Activated naive CD4-positive, alpha-beta T cell treated with anti-CD3 and anti-CD28 coated beads for 36 hours (primary cell): ENCODE measurements around the gene GPRC6A. TPM values are rescaled to one million over a fixed set of nuclear protein-coding genes. Genes with fewer than 3 reads are reported as not detected.

ENCODE experiments used
- CTCF ChIA-PET: fragments of 350-600 bp; sonication (Branson Sonifier 250); formaldehyde crosslinking; loops from one replicate; lab custom pipeline; 2021; ENCODE audit warnings: antibody characterized with exemption; lab: Charles Lee
- DNase-seq: peaks from one replicate; pipeline ENCODE4 v3.0.0-alpha.2; 2020
- H3K27ac Mint-ChIP-seq: one replicate; pipeline ENCODE4 v1.8.0; 2021; ENCODE audit warnings: mild to moderate bottlenecking, mixed read lengths
- H3K27me3 Mint-ChIP-seq: one replicate; pipeline ENCODE4 v1.8.0; 2021; ENCODE audit warnings: low read depth, mixed read lengths
- H3K36me3 Mint-ChIP-seq: one replicate; pipeline ENCODE4 v1.8.0; 2021; ENCODE audit warnings: low read depth, mixed read lengths
- H3K4me1 Mint-ChIP-seq: one replicate; pipeline ENCODE4 v1.8.0; 2021; ENCODE audit warnings: low read depth, mixed read lengths
- H3K4me3 Mint-ChIP-seq: one replicate; pipeline ENCODE4 v1.8.0; 2021; ENCODE audit warnings: mild to moderate bottlenecking, moderate library complexity, mixed read lengths
- H3K9me3 Mint-ChIP-seq: one replicate; pipeline ENCODE4 v1.8.0; 2021; ENCODE audit warnings: mixed read lengths
- intact Hi-C: fragments of 100-400 bp; cut with micrococcal nuclease; formaldehyde crosslinking; loops from one replicate; pipeline ENCODE4 v1.15.1; 2023
- total RNA-seq, 2 experiments: library from RNA; stranded (reverse); gene quantifications; one replicate each; pipeline ENCODE4 v1.2.3, GENCODE V29; 2021

GPRC6A gene, protein sequence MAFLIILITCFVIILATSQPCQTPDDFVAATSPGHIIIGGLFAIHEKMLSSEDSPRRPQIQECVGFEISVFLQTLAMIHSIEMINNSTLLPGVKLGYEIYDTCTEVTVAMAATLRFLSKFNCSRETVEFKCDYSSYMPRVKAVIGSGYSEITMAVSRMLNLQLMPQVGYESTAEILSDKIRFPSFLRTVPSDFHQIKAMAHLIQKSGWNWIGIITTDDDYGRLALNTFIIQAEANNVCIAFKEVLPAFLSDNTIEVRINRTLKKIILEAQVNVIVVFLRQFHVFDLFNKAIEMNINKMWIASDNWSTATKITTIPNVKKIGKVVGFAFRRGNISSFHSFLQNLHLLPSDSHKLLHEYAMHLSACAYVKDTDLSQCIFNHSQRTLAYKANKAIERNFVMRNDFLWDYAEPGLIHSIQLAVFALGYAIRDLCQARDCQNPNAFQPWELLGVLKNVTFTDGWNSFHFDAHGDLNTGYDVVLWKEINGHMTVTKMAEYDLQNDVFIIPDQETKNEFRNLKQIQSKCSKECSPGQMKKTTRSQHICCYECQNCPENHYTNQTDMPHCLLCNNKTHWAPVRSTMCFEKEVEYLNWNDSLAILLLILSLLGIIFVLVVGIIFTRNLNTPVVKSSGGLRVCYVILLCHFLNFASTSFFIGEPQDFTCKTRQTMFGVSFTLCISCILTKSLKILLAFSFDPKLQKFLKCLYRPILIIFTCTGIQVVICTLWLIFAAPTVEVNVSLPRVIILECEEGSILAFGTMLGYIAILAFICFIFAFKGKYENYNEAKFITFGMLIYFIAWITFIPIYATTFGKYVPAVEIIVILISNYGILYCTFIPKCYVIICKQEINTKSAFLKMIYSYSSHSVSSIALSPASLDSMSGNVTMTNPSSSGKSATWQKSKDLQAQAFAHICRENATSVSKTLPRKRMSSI
- not detected for total RNA-seq

GRCh38 chr6:116828983-116829382, at the start of gene GPRC6A:
Gene GPRC6A, minus strand, starts transcription at chr6:116829083. Its CDS starts 70 bp downstream, at chr6:116829013.
- no peak for DNase-seq
- CTCF ChIA-PET: interaction anchor here (0.6 kb wide), 1 partner anchor 126 kb away, joined by 3 read pairs; no protein-coding TSS in a partner anchor
- Mint-ChIP-seq H3K4me1 (no peaks in the 10 kb centered on the region), H3K27me3 (no peaks in the 10 kb centered on the region), H3K9me3 (peaks cover under 1% of the 10 kb centered on the region), H3K27ac (no peak within 1 kb of the TSS), H3K36me3 (no peaks in the 10 kb centered on the region), H3K4me3 (no peak within 1 kb of the TSS)
- intact Hi-C loops: no loop called here

DNA sequence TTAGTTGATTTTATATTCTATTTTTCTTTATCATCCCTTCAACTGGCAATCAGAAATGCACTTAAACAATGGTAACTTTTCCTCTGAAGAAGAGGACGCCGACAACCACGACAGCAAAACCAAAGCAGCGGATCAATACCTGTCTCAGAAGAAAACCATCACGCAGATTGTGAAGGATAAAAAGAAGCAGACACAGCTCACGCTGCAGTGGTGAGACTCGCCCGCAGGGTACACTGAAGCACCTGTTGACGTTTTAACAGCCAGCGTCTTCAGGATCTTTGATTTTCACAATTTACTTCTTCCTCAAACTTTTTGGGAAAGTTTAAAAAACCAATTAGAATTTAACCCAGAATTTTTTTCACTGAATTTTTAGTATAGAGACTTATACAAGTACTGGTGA, 48.9 kb upstream of the GPRC6A start:
- CTCF ChIA-PET: no interaction called here
- intact Hi-C loops: no loop called here
- no peak overlapping the region for H3K4me3 Mint-ChIP-seq

GRCh38 chr6:116876635-116877611, 48.0 kb upstream of the GPRC6A start, which contains the start of gene RFX6:
Gene RFX6, plus strand, starts transcription at chr6:116877242. Its CDS starts 34 bp downstream, at chr6:116877276.
- intact Hi-C loops: no loop called here
- DNase-seq: no peak
- CTCF ChIA-PET: no interaction called here
- Mint-ChIP-seq H3K4me3 (no peak within 1 kb of the TSS), H3K36me3 (no peaks in the 10 kb centered on the region), H3K27me3 (peaks cover 25% of the 10 kb centered on the region), H3K27ac (no peak within 1 kb of the TSS), H3K9me3 (no peaks in the 10 kb centered on the region), H3K4me1 (peaks cover 10% of the 10 kb centered on the region)

More for the DNA sequence above, 48.9 kb upstream of the GPRC6A start:
- H3K36me3 Mint-ChIP-seq: no peaks in the 10 kb centered on the region
- H3K9me3 Mint-ChIP-seq: no peaks in the 10 kb centered on the region
- DNase-seq: no peak
- no peak overlapping the region for H3K27ac Mint-ChIP-seq
- H3K27me3 Mint-ChIP-seq: peaks cover 25% of the 10 kb centered on the region
- peaks cover 10% of the 10 kb centered on the region for H3K4me1 Mint-ChIP-seq

DNA sequence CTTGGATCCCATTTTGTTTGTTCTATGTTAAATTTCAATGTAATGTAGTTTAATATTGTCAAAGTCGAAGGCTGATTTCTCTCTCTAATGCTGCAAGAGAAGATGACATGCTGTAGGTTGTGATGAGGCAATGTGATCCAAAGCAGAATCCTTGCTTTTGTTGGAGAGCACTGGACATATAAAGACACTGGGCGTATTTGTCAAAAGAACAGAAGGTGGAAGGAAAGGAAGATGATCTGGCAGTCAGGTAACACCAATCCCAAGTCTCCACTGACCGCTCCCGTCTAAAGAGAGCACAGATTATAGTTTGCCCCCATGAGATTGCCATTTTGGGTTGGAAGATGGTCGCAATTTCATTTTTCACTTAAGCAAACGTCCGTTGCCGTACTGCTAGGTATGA, 47.2 kb upstream of the GPRC6A start:
- intact Hi-C loops: no loop called here
- no peak overlapping the region for H3K27ac Mint-ChIP-seq
- peaks cover 10% of the 10 kb centered on the region for H3K4me1 Mint-ChIP-seq
- H3K9me3 Mint-ChIP-seq: no peaks in the 10 kb centered on the region
- H3K36me3 Mint-ChIP-seq: no peaks in the 10 kb centered on the region
- CTCF ChIA-PET: interaction anchor here (0.7 to 1.2 kb wide), 2 partner anchors 18 to 19 kb away, joined by 3 to 4 read pairs; no protein-coding TSS in a partner anchor
- no peak overlapping the region for H3K4me3 Mint-ChIP-seq
- DNase-seq: no peak
- H3K27me3 Mint-ChIP-seq: peaks cover 25% of the 10 kb centered on the region

GRCh38 chr6:116872771-116873170, 43.9 kb upstream of the GPRC6A start:
- DNase-seq: no peak
- CTCF ChIA-PET: no interaction called here
- Mint-ChIP-seq H3K4me3 (no peak overlapping the region), H3K27me3 (peaks cover 25% of the 10 kb centered on the region), H3K36me3 (no peaks in the 10 kb centered on the region), H3K4me1 (peaks cover 10% of the 10 kb centered on the region), H3K27ac (no peak overlapping the region), H3K9me3 (no peaks in the 10 kb centered on the region)
- intact Hi-C loops: no loop called here

GRCh38 chr6:116866281-116866871, 37.5 kb upstream of the GPRC6A start:
- H3K9me3 Mint-ChIP-seq: no peaks in the 10 kb centered on the region
- no peaks in the 10 kb centered on the region for H3K36me3 Mint-ChIP-seq
- H3K4me1 Mint-ChIP-seq: no peaks in the 10 kb centered on the region
- H3K27ac Mint-ChIP-seq: no peak overlapping the region
- intact Hi-C loops: no loop called here
- H3K4me3 Mint-ChIP-seq: no peak overlapping the region
- no peak for DNase-seq
- CTCF ChIA-PET: no interaction called here
- H3K27me3 Mint-ChIP-seq: no peaks in the 10 kb centered on the region

DNA sequence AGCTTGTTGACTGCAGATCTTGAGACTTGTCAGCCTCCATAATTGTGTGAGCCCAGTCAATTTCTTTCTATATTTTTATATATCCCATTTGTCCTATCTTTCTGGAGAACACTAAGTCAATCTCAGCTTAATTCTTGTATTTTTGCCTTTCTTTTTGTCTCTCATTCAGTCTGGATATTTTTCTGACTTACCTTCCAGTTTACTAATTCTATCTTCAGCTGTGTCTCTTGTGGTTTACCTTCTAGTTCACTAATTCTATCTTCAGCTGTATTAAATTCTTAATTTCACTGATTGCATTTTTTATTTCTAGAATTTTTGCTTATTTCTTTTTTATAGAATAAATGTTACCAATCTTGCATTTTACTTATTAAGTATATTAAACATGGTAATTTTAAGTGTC, 30.4 kb upstream of the GPRC6A start:
- peaks cover 19% of the 10 kb centered on the region for H3K9me3 Mint-ChIP-seq
- no peak overlapping the region for H3K4me3 Mint-ChIP-seq
- no peaks in the 10 kb centered on the region for H3K36me3 Mint-ChIP-seq
- DNase-seq: no peak
- CTCF ChIA-PET: no interaction called here
- H3K4me1 Mint-ChIP-seq: no peaks in the 10 kb centered on the region
- no peaks in the 10 kb centered on the region for H3K27me3 Mint-ChIP-seq
- no peak overlapping the region for H3K27ac Mint-ChIP-seq
- intact Hi-C loops: no loop called here

DNA sequence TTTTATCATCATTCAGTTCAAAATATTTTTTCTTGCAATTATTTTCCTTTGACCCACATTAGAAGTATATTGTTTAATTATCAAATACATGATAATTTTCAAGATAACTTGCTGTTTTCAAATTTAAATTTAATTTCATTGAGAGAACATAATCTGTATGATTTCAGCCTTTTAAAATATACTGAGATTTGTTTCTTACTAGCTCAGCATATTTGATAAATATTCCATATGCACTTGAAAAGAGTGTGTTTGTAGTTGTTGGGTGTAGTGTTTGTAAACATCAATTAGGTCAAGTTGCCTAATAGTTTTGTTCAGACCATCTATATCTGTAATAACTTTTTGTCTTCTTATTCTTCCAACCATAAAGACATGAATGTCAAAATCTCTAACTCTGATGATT, 29.2 kb upstream of the GPRC6A start:
- intact Hi-C loops: no loop called here
- peaks cover 27% of the 10 kb centered on the region for H3K9me3 Mint-ChIP-seq
- CTCF ChIA-PET: interaction anchor here (0.5 to 0.9 kb wide), 2 partner anchors 18 to 567 kb away, joined by 3 to 4 read pairs; no protein-coding TSS in a partner anchor
- DNase-seq: no peak
- H3K4me1 Mint-ChIP-seq: no peaks in the 10 kb centered on the region
- H3K27me3 Mint-ChIP-seq: no peaks in the 10 kb centered on the region
- H3K36me3 Mint-ChIP-seq: no peaks in the 10 kb centered on the region
- no peak overlapping the region for H3K4me3 Mint-ChIP-seq
- H3K27ac Mint-ChIP-seq: no peak overlapping the region

- intact Hi-C loops: loop anchor here (1.0 to 5.0 kb wide), 3 partner anchors 68 to 311 kb away; partner anchors contain the start of gene RSPH4A
- Mint-ChIP-seq H3K36me3 (no peaks in the 10 kb centered on the region), H3K4me3 (no peak overlapping the region), H3K27ac (no peak overlapping the region), H3K4me1 (no peaks in the 10 kb centered on the region), H3K27me3 (peaks cover 7% of the 10 kb centered on the region), H3K9me3 (no peaks in the 10 kb centered on the region)
- DNase-seq: no peak
- CTCF ChIA-PET: interaction anchor here (1.3 kb wide), 1 partner anchor 68 kb away, joined by 3 read pairs; no protein-coding TSS in a partner anchor
Observed at GRCh38 chr6:116847227-116847626, 18.3 kb upstream of the GPRC6A start.

GRCh38 chr6:116842459-116842858, 13.6 kb upstream of the GPRC6A start:
- Mint-ChIP-seq H3K4me1 (no peaks in the 10 kb centered on the region), H3K4me3 (no peak overlapping the region), H3K27ac (no peak overlapping the region), H3K27me3 (no peaks in the 10 kb centered on the region), H3K36me3 (no peaks in the 10 kb centered on the region), H3K9me3 (peaks cover 2% of the 10 kb centered on the region)
- CTCF ChIA-PET: no interaction called here
- intact Hi-C loops: no loop called here
- DNase-seq: no peak

DNA sequence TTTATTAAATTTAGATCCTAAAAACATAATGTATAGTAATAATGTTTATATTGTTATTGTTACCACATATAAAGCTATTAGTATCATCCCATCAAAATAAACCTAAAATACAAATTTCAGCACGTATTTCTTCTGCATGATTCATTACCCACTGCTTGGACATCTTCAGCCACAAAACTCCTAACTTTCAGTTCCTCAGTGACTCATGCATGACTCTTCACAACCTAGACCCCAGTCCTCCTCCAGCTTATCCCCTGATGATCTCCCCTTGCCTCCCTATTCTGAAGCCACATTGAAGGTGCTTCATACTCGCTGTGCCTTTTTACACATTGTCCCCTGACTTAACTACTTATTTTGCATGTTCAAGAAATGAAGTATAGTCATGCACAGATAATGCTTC, 11.2 kb upstream of the GPRC6A start:
- Mint-ChIP-seq H3K4me1 (no peaks in the 10 kb centered on the region), H3K4me3 (no peak overlapping the region), H3K9me3 (peaks cover 2% of the 10 kb centered on the region), H3K36me3 (no peaks in the 10 kb centered on the region), H3K27me3 (peaks cover 4% of the 10 kb centered on the region), H3K27ac (no peak overlapping the region)
- no peak for DNase-seq
- CTCF ChIA-PET: no interaction called here
- intact Hi-C loops: no loop called here
